ENCODE results near the gene RGS8.

RGS8 gene

GRCh38 chr1:182684116-182684828 lies at the start of gene RGS8:
TSS of gene RGS8 (minus strand) at chr1:182684587. CDS start at chr1:182669649, 14,938 bp downstream.
- no peak for DNase-seq

- DNase-seq: no peak
Measured at GRCh38 chr1:182731852-182732575, 47.6 kb upstream of the RGS8 start.

- no peak for DNase-seq
Measured at GRCh38 chr1:182726912-182727311, 42.5 kb upstream of the RGS8 start.

GRCh38 chr1:182725259-182726255 lies 41.2 kb upstream of the RGS8 start:
- DNase-seq: no peak

GRCh38 chr1:182724215-182724614 lies 39.8 kb upstream of the RGS8 start:
- no peak for DNase-seq

GRCh38 chr1:182723200-182723599 lies 38.8 kb upstream of the RGS8 start:
- no peak for DNase-seq

- no peak for DNase-seq
Measured at GRCh38 chr1:182721525-182721924, 37.1 kb upstream of the RGS8 start.

- no peak for DNase-seq
Measured at GRCh38 chr1:182720463-182720862, 36.1 kb upstream of the RGS8 start.

- no peak for DNase-seq
Measured at GRCh38 chr1:182719553-182719952, 35.2 kb upstream of the RGS8 start.

GRCh38 chr1:182718311-182718710 lies 33.9 kb upstream of the RGS8 start:
- no peak for DNase-seq

- no peak for DNase-seq
Measured at GRCh38 chr1:182716740-182717720, 32.6 kb upstream of the RGS8 start.

- no peak for DNase-seq
Measured at GRCh38 chr1:182715531-182715930, 31.1 kb upstream of the RGS8 start.

- no peak for DNase-seq
Measured at GRCh38 chr1:182714546-182714945, 30.2 kb upstream of the RGS8 start.

- DNase-seq: no peak
Measured at GRCh38 chr1:182713939-182714338, 29.6 kb upstream of the RGS8 start.

- DNase-seq: no peak
Measured at GRCh38 chr1:182713492-182713891, 29.1 kb upstream of the RGS8 start.

GRCh38 chr1:182709855-182710254 lies 25.5 kb upstream of the RGS8 start:
- no peak for DNase-seq

GRCh38 chr1:182709225-182709764 lies 24.9 kb upstream of the RGS8 start:
- no peak for DNase-seq

- no peak for DNase-seq
Measured at GRCh38 chr1:182707122-182707521, 22.7 kb upstream of the RGS8 start.

- DNase-seq: no peak
Measured at GRCh38 chr1:182704677-182705076, 20.3 kb upstream of the RGS8 start.

GRCh38 chr1:182703539-182703938 lies 19.2 kb upstream of the RGS8 start:
- peak; percentile 71 for DNase-seq

GRCh38 chr1:182702826-182703524 lies 18.6 kb upstream of the RGS8 start:
- peak; percentile 84 for DNase-seq
